SK-N-SH (cell line): ENCODE results near the gene LRP5. TPM values are rescaled to one million over a fixed set of nuclear protein-coding genes. Genes with fewer than 3 reads are reported as not detected.

Source experiments
- CTCF ChIA-PET: fragments of 300-600, 350-600 bp; formaldehyde crosslinking; extraction: SDS; loops from one replicate; lab custom pipeline; 2021; lab: Yijun Ruan, JAX
- POLR2A ChIA-PET: fragments of 350-600 bp; sonication (Branson Sonifier 250); formaldehyde crosslinking; extraction: SDS; loops from one replicate; lab custom pipeline; 2020; ENCODE audit warnings: antibody characterized with exemption, inconsistent platforms; lab: Yijun Ruan, JAX
- DNase-seq: peaks from one replicate; pipeline ENCODE4 v3.0.0; 2012
- H2AFZ ChIP-seq: fragments of 200-600 bp; sonication (generic); 2 replicates; pipeline ENCODE4 v1.8.1; 2016; ENCODE audit warnings: antibody characterized with exemption, mild to moderate bottlenecking, low read depth
- H3F3A ChIP-seq: fragments of 200-600 bp; sonication (generic); replicated peaks from 2 replicates; pipeline ENCODE3; 2016; ENCODE audit warnings: antibody characterized with exemption, mild to moderate bottlenecking; ENCODE audit not compliant: insufficient read depth
- H3K27ac ChIP-seq, 2 experiments: fragments of 200-500 bp in 1 of 2; fragments of 200-600 bp in 1 of 2; sonication (Bioruptor generic) in 1 of 2; sonication (generic), shearing (Covaris generic) in 1 of 2; 2 replicates each; pipeline versions ENCODE4 v1.5.1 to v1.6.1; 2014 to 2016; ENCODE audit warnings: low read depth in 2 of 2, inconsistent platforms in 1 of 2, low read length in 1 of 2, mild to moderate bottlenecking in 1 of 2, mixed read lengths in 1 of 2
- H3K27me3 ChIP-seq: fragments of 200-600 bp; sonication (generic), shearing (Covaris generic); 2 replicates; pipeline ENCODE4 v1.6.1; 2016; ENCODE audit warnings: mixed run types; ENCODE audit not compliant: insufficient read depth
- H3K36me3 ChIP-seq, 2 experiments: fragments of 200-500 bp in 1 of 2; fragments of 200-600 bp in 1 of 2; sonication (Bioruptor generic) in 1 of 2; sonication (generic) in 1 of 2; replicated peaks in 1 of 2; 2 replicates each; pipeline versions ENCODE3 to v1.5.1; 2014 to 2016; ENCODE audit warnings: low read length in 1 of 2, mild to moderate bottlenecking in 1 of 2; ENCODE audit not compliant: insufficient read depth in 2 of 2, control insufficient read depth in 1 of 2
- H3K4me1 ChIP-seq, 2 experiments: fragments of 200-500 bp in 1 of 2; fragments of 200-600 bp in 1 of 2; sonication (Bioruptor generic) in 1 of 2; sonication (generic), shearing (Covaris generic) in 1 of 2; 2 replicates each; pipeline versions ENCODE4 v1.5.1 to v1.6.1; 2014 to 2016; ENCODE audit warnings: low read depth in 1 of 2, low read length in 1 of 2, mixed run types in 1 of 2; ENCODE audit not compliant: insufficient read depth in 2 of 2, control insufficient read depth in 1 of 2
- H3K4me2 ChIP-seq: fragments of 200-600 bp; sonication (generic), shearing (Covaris generic); 2 replicates; pipeline ENCODE4 v1.6.1; 2017; ENCODE audit warnings: mixed run types
- H3K4me3 ChIP-seq, 2 experiments: fragments of 200-500 bp in 1 of 2; fragments of 200-600 bp in 1 of 2; sonication (Bioruptor generic) in 1 of 2; sonication (generic), shearing (Covaris generic) in 1 of 2; 2 replicates each; pipeline versions ENCODE4 v1.5.1 to v1.8.1; 2014 to 2016; ENCODE audit warnings: low read depth in 2 of 2, inconsistent platforms in 1 of 2, low read length in 1 of 2, mild to moderate bottlenecking in 1 of 2, mixed read lengths in 1 of 2, moderate library complexity in 1 of 2
- H3K79me2 ChIP-seq: fragments of 200-600 bp; sonication (generic); 2 replicates; pipeline ENCODE4 v1.8.1; 2017; ENCODE audit warnings: mild to moderate bottlenecking; ENCODE audit not compliant: insufficient read depth
- H3K9ac ChIP-seq: fragments of 200-600 bp; sonication (generic); 2 replicates; pipeline ENCODE4 v1.6.1; 2017; ENCODE audit warnings: mixed run types
- H3K9me2 ChIP-seq: fragments of 200-600 bp; sonication (generic); 2 replicates; pipeline ENCODE4 v1.6.1; 2017; ENCODE audit warnings: mixed run types
- H3K9me3 ChIP-seq: fragments of 200-600 bp; sonication (generic); 2 replicates; pipeline ENCODE4 v1.6.1; 2017; ENCODE audit warnings: mixed run types, mild to moderate bottlenecking, moderate library complexity
- H4K20me1 ChIP-seq: fragments of 200-600 bp; sonication (generic); 2 replicates; pipeline ENCODE4 v1.6.1; 2017; ENCODE audit warnings: mild to moderate bottlenecking, mixed run types; ENCODE audit not compliant: insufficient read depth
- CHD2 ChIP-seq: fragments of 150-350 bp; IDR thresholded peaks from 2 replicates; pipeline ENCODE4 v1.6.1; 2018; ENCODE audit warnings: low read length; ENCODE audit not compliant: partially characterized antibody
- ELF1 ChIP-seq: IDR thresholded peaks from 2 replicates; pipeline ENCODE4 v1.4.0; 2012
- FOSL2 ChIP-seq: IDR thresholded peaks from 2 replicates; pipeline ENCODE4 v1.4.0; 2012; ENCODE audit warnings: low read depth, mild to moderate bottlenecking, moderate library complexity, borderline replicate concordance
- FOXJ3 ChIP-seq: sonication (generic); formaldehyde crosslinking; IDR thresholded peaks from 2 replicates; pipeline ENCODE4 v1.5.1; 2020; ENCODE audit warnings: mild to moderate bottlenecking, missing genetic modification reagents
- JUND ChIP-seq: IDR thresholded peaks from 2 replicates; pipeline ENCODE4 v1.4.0; 2012
- MXI1 ChIP-seq: IDR thresholded peaks from 2 replicates; pipeline ENCODE4 v1.6.1; 2012; ENCODE audit warnings: mild to moderate bottlenecking, low read depth, low read length, improper control_type of control experiment
- POLR2AphosphoS5 ChIP-seq: IDR thresholded peaks from 2 replicates; pipeline ENCODE4 v1.6.1; 2012; ENCODE audit warnings: low read depth, low read length
- RAD21 ChIP-seq: IDR thresholded peaks from 2 replicates; pipeline ENCODE4 v1.6.1; 2012; ENCODE audit warnings: mild to moderate bottlenecking, low read length
- RXRA ChIP-seq: IDR thresholded peaks from 2 replicates; pipeline ENCODE4 v1.4.0; 2012; ENCODE audit warnings: low read depth, mild to moderate bottlenecking, borderline replicate concordance
- SMC3 ChIP-seq: IDR thresholded peaks from 2 replicates; pipeline ENCODE4 v1.6.1; 2012; ENCODE audit warnings: low read depth, low read length, improper control_type of control experiment
- TAF1 ChIP-seq: IDR thresholded peaks from 2 replicates; pipeline ENCODE4 v1.6.1; 2012; ENCODE audit warnings: low read depth, mild to moderate bottlenecking, low read length, moderate library complexity, borderline replicate concordance
- YY1 ChIP-seq: IDR thresholded peaks from 2 replicates; pipeline ENCODE4 v1.4.0; 2012; ENCODE audit warnings: low read depth, mild to moderate bottlenecking
- WGBS: methylation state at CpG from one replicate; pipeline ENCODE4 v1.1.6; 2017; ENCODE audit warnings: low lambda C conversion rate; 5-methylcytosine and 5-hydroxymethylcytosine counted together
- polyA plus RNA-seq, 3 experiments: library from polyadenylated mRNA; depleted of rRNA; stranded (reverse); fragments of >200 nt; gene quantifications; 2 replicates each; pipeline ENCODE4 v1.2.3, GENCODE V29; 2012
- TF ChIP-seq, protein P1 (sequence below): IDR thresholded peaks from 2 replicates; pipeline ENCODE4 v1.4.0; 2012; ENCODE audit warnings: low read depth, borderline replicate concordance
- TF ChIP-seq, protein P2 (sequence below): fragments of 200-600 bp; sonication (generic); IDR thresholded peaks from 2 replicates; pipeline ENCODE4 v1.6.1; 2017; ENCODE audit warnings: antibody characterized with exemption, mild to moderate bottlenecking, moderate library complexity
- TF ChIP-seq, protein P3 (sequence below): fragments of 150-350 bp; IDR thresholded peaks from 2 replicates; pipeline ENCODE4 v1.6.1; 2016; ENCODE audit warnings: mild to moderate bottlenecking, low read depth, low read length
- TF ChIP-seq, protein P4 (sequence below): fragments of 150-350 bp; IDR thresholded peaks from 2 replicates; pipeline ENCODE4 v1.6.1; 2017; ENCODE audit warnings: antibody characterized with exemption, low read length, low read depth, borderline replicate concordance

LRP5 gene
- polyA plus RNA-seq, 1 of the 3 experiments (the other 2 are of a cell fraction) = 15.0 TPM

DNA sequence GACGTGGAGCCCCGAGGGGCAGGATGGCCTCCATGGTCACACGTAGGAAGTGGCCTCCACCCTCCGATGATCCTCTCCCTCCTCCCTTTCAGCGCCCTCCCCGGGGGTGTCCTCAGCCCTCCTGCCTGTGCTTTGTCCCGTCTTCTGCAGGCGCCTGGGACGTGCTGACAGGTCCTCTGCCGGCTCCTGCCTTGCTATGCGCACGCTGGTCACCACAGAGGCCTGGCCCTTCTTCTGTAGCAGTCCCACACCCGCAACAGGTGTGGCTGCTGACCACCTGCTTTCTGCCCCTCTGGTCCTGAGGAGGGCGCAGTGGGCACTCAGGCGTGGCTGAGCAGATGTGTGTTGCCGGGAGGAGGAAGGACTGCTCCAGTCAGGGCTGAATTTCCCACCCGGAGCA, 120.5 kb downstream of the LRP5 start:
- H3K4me2 ChIP-seq = no peak overlapping the region
- H3K9ac ChIP-seq = no peak overlapping the region
- no peak overlapping the region for H3K4me3 ChIP-seq
- H3K36me3 ChIP-seq = peaks cover 22 to 42% of the 10 kb centered on the region in 2 experiments
- CTCF ChIA-PET = no interaction called here
- H4K20me1 ChIP-seq = no peaks in the 10 kb centered on the region
- no peak for TF ChIP-seq FOSL2
- TF ChIP-seq, protein P1, sequence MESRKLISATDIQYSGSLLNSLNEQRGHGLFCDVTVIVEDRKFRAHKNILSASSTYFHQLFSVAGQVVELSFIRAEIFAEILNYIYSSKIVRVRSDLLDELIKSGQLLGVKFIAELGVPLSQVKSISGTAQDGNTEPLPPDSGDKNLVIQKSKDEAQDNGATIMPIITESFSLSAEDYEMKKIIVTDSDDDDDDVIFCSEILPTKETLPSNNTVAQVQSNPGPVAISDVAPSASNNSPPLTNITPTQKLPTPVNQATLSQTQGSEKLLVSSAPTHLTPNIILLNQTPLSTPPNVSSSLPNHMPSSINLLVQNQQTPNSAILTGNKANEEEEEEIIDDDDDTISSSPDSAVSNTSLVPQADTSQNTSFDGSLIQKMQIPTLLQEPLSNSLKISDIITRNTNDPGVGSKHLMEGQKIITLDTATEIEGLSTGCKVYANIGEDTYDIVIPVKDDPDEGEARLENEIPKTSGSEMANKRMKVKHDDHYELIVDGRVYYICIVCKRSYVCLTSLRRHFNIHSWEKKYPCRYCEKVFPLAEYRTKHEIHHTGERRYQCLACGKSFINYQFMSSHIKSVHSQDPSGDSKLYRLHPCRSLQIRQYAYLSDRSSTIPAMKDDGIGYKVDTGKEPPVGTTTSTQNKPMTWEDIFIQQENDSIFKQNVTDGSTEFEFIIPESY = no peak
- TF ChIP-seq FOXJ3 = no peak
- TF ChIP-seq, protein P2, sequence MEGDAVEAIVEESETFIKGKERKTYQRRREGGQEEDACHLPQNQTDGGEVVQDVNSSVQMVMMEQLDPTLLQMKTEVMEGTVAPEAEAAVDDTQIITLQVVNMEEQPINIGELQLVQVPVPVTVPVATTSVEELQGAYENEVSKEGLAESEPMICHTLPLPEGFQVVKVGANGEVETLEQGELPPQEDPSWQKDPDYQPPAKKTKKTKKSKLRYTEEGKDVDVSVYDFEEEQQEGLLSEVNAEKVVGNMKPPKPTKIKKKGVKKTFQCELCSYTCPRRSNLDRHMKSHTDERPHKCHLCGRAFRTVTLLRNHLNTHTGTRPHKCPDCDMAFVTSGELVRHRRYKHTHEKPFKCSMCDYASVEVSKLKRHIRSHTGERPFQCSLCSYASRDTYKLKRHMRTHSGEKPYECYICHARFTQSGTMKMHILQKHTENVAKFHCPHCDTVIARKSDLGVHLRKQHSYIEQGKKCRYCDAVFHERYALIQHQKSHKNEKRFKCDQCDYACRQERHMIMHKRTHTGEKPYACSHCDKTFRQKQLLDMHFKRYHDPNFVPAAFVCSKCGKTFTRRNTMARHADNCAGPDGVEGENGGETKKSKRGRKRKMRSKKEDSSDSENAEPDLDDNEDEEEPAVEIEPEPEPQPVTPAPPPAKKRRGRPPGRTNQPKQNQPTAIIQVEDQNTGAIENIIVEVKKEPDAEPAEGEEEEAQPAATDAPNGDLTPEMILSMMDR = no peak
- TF ChIP-seq ELF1 = no peak
- TF ChIP-seq SMC3 = no peak
- TF ChIP-seq, protein P3, sequence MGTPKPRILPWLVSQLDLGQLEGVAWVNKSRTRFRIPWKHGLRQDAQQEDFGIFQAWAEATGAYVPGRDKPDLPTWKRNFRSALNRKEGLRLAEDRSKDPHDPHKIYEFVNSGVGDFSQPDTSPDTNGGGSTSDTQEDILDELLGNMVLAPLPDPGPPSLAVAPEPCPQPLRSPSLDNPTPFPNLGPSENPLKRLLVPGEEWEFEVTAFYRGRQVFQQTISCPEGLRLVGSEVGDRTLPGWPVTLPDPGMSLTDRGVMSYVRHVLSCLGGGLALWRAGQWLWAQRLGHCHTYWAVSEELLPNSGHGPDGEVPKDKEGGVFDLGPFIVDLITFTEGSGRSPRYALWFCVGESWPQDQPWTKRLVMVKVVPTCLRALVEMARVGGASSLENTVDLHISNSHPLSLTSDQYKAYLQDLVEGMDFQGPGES = no peak
- TF ChIP-seq, protein P4, sequence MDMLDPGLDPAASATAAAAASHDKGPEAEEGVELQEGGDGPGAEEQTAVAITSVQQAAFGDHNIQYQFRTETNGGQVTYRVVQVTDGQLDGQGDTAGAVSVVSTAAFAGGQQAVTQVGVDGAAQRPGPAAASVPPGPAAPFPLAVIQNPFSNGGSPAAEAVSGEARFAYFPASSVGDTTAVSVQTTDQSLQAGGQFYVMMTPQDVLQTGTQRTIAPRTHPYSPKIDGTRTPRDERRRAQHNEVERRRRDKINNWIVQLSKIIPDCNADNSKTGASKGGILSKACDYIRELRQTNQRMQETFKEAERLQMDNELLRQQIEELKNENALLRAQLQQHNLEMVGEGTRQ = no peak
- TF ChIP-seq RXRA = no peak
- TF ChIP-seq YY1 = no peak
- TF ChIP-seq CHD2 = no peak
- no peak for TF ChIP-seq MXI1
- no peak for TF ChIP-seq JUND
- no peak for TF ChIP-seq TAF1
- TF ChIP-seq POLR2AphosphoS5 = no peak
- TF ChIP-seq RAD21 = no peak
- DNase-seq = no peak
- no peak overlapping the region for H3K27ac ChIP-seq
- H3F3A ChIP-seq = peaks cover 8% of the 10 kb centered on the region
- 94% methylated on average over 14 of the region's 17 CpGs for WGBS
- peaks cover 4 to 11% of the 10 kb centered on the region in 2 experiments; a peak in 3 of 4 replicates for H3K4me1 ChIP-seq
- peaks cover 7% of the 10 kb centered on the region; the same call in 1 of the 2 replicates for H3K9me3 ChIP-seq
- no peak overlapping the region for H2AFZ ChIP-seq
- H3K79me2 ChIP-seq = no peaks in the 10 kb centered on the region
- POLR2A ChIA-PET = no interaction called here
- H3K27me3 ChIP-seq = no peaks in the 10 kb centered on the region
- H3K9me2 ChIP-seq = no peaks in the 10 kb centered on the region
